ENCODE data around the gene INPP5E.

INPP5E gene

GRCh38 chr9:136453326-136453725 lies 13.7 kb upstream of the INPP5E start:
- DNase-seq: no peak
- Histone ChIP-seq H3K27ac (ENCODE audit: low read depth, low read length) (no peak overlapping the region), H2AFZ (ENCODE audit: insufficient read depth, low read length, poor library complexity) (no peak overlapping the region), H3K36me3 (ENCODE audit: control insufficient read depth in 1 of 2, insufficient read depth in 2 of 2, low read length in 2 of 2) (peaks cover 77 to 80% of the 10 kb centered on the region in 2 experiments), H3K9me3 (ENCODE audit: insufficient read depth, low read depth, low read length) (peaks cover 2% of the 10 kb centered on the region), H3K4me3 (ENCODE audit: low read depth, low read length) (no peak overlapping the region), H2BK120ac (ENCODE audit: insufficient read depth, low read length, poor library complexity) (no peak overlapping the region), H2BK12ac (ENCODE audit: low read length) (no peak overlapping the region), H3K4me1 (ENCODE audit: control insufficient read depth in 1 of 2, insufficient read depth in 2 of 2, low read length in 2 of 2) (no peaks in the 10 kb centered on the region), H4K12ac (ENCODE audit: low read depth, low read length) (no peak overlapping the region), H3K18ac (ENCODE audit: low read length) (no peak overlapping the region), H3K23ac (ENCODE audit: low read length) (no peak overlapping the region), H3K14ac (ENCODE audit: low read length) (no peak overlapping the region), H3K9ac (ENCODE audit: low read length) (no peak overlapping the region), H4K8ac (ENCODE audit: low read depth, low read length) (no peak overlapping the region), H3K27me3 (ENCODE audit: insufficient read depth, low read length) (no peaks in the 10 kb centered on the region), H3K79me1 (ENCODE audit: low read length) (no peaks in the 10 kb centered on the region), H3K4me2 (ENCODE audit: low read length) (no peak overlapping the region), H4K91ac (ENCODE audit: low read depth, low read length) (no peak overlapping the region), H3K79me2 (ENCODE audit: control insufficient read depth, insufficient read depth, low read length, poor library complexity) (no peaks in the 10 kb centered on the region), H2BK5ac (ENCODE audit: low read depth, low read length, poor library complexity) (no peak overlapping the region), H3K4ac (ENCODE audit: low read depth, low read length) (no peak overlapping the region), H2AK5ac (ENCODE audit: low read length) (no peak overlapping the region)
- no CpG with 5 or more reads among the region's 11 CpGs for WGBS (ENCODE audit: extremely low coverage, insufficient coverage, insufficient read length)

GRCh38 chr9:136451221-136451877 lies 11.7 kb upstream of the INPP5E start:
- H3K4me1 ChIP-seq (ENCODE audit: control insufficient read depth in 1 of 2, insufficient read depth in 2 of 2, low read length in 2 of 2): no peaks in the 10 kb centered on the region
- no peak overlapping the region for H3K4me2 ChIP-seq (ENCODE audit: low read length)
- no peak overlapping the region for H4K12ac ChIP-seq (ENCODE audit: low read depth, low read length)
- H2AFZ ChIP-seq (ENCODE audit: insufficient read depth, low read length, poor library complexity): no peak overlapping the region
- WGBS (ENCODE audit: extremely low coverage, insufficient coverage, insufficient read length): no CpG with 5 or more reads among the region's 26 CpGs
- H3K14ac ChIP-seq (ENCODE audit: low read length): no peak overlapping the region
- H3K4me3 ChIP-seq (ENCODE audit: low read depth, low read length): no peak overlapping the region
- H2BK12ac ChIP-seq (ENCODE audit: low read length): no peak overlapping the region
- no peak overlapping the region for H2AK5ac ChIP-seq (ENCODE audit: low read length)
- H3K4ac ChIP-seq (ENCODE audit: low read depth, low read length): no peak overlapping the region
- DNase-seq: no peak
- H3K9ac ChIP-seq (ENCODE audit: low read length): no peak overlapping the region
- H3K36me3 ChIP-seq (ENCODE audit: control insufficient read depth in 1 of 2, insufficient read depth in 2 of 2, low read length in 2 of 2): peaks cover 76 to 80% of the 10 kb centered on the region in 2 experiments
- no peaks in the 10 kb centered on the region for H3K79me1 ChIP-seq (ENCODE audit: low read length)
- H2BK5ac ChIP-seq (ENCODE audit: low read depth, low read length, poor library complexity): no peak overlapping the region
- H3K27me3 ChIP-seq (ENCODE audit: insufficient read depth, low read length): no peaks in the 10 kb centered on the region
- H4K8ac ChIP-seq (ENCODE audit: low read depth, low read length): no peak overlapping the region
- H3K18ac ChIP-seq (ENCODE audit: low read length): no peak overlapping the region
- H3K27ac ChIP-seq (ENCODE audit: low read depth, low read length): no peak overlapping the region
- no peak overlapping the region for H4K91ac ChIP-seq (ENCODE audit: low read depth, low read length)
- H3K79me2 ChIP-seq (ENCODE audit: control insufficient read depth, insufficient read depth, low read length, poor library complexity): no peaks in the 10 kb centered on the region
- no peak overlapping the region for H3K23ac ChIP-seq (ENCODE audit: low read length)
- no peak overlapping the region for H2BK120ac ChIP-seq (ENCODE audit: insufficient read depth, low read length, poor library complexity)
- peaks cover 2% of the 10 kb centered on the region for H3K9me3 ChIP-seq (ENCODE audit: insufficient read depth, low read depth, low read length)

DNA sequence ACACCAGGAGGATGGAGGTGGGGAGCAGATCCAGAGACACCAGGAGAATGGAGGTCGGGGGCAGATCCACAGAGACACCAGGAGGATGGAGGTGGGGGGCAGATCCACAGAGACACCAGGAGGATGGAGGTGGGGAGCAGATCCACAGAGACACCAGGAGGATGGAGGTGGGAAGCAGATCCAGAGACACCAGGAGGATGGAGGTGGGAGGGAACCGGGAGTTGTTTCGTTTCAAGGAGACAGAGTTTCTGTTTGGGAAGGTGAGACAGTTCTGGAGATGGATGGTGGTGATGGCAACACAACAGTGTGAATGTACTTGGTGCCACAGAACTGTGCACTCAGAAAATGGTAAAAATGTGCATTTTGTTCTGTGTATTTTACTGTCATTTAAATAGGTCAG lies 9.0 kb upstream of the INPP5E start:
- Histone ChIP-seq H2BK12ac (ENCODE audit: low read length) (no peak overlapping the region), H3K27ac (ENCODE audit: low read depth, low read length) (no peak overlapping the region), H3K9me3 (ENCODE audit: insufficient read depth, low read depth, low read length) (peaks cover 2% of the 10 kb centered on the region), H3K4ac (ENCODE audit: low read depth, low read length) (no peak overlapping the region), H2AFZ (ENCODE audit: insufficient read depth, low read length, poor library complexity) (no peak overlapping the region), H2BK120ac (ENCODE audit: insufficient read depth, low read length, poor library complexity) (no peak overlapping the region), H3K23ac (ENCODE audit: low read length) (no peak overlapping the region), H3K18ac (ENCODE audit: low read length) (no peak overlapping the region), H3K27me3 (ENCODE audit: insufficient read depth, low read length) (no peaks in the 10 kb centered on the region), H4K91ac (ENCODE audit: low read depth, low read length) (no peak overlapping the region), H4K8ac (ENCODE audit: low read depth, low read length) (no peak overlapping the region), H3K79me1 (ENCODE audit: low read length) (no peaks in the 10 kb centered on the region), H2BK5ac (ENCODE audit: low read depth, low read length, poor library complexity) (no peak overlapping the region), H3K4me1 (ENCODE audit: control insufficient read depth in 1 of 2, insufficient read depth in 2 of 2, low read length in 2 of 2) (no peaks in the 10 kb centered on the region), H3K4me3 (ENCODE audit: low read depth, low read length) (no peak overlapping the region), H3K36me3 (ENCODE audit: control insufficient read depth in 1 of 2, insufficient read depth in 2 of 2, low read length in 2 of 2) (peaks cover 73 to 77% of the 10 kb centered on the region in 2 experiments), H3K14ac (ENCODE audit: low read length) (no peak overlapping the region), H4K12ac (ENCODE audit: low read depth, low read length) (no peak overlapping the region), H3K9ac (ENCODE audit: low read length) (no peak overlapping the region), H3K4me2 (ENCODE audit: low read length) (no peak overlapping the region), H3K79me2 (ENCODE audit: control insufficient read depth, insufficient read depth, low read length, poor library complexity) (no peaks in the 10 kb centered on the region), H2AK5ac (ENCODE audit: low read length) (no peak overlapping the region)
- DNase-seq: no peak
- WGBS (ENCODE audit: extremely low coverage, insufficient coverage, insufficient read length): no CpG with 5 or more reads among the region's 3 CpGs

- no peak overlapping the region for H3K4me2 ChIP-seq (ENCODE audit: low read length)
- WGBS (ENCODE audit: extremely low coverage, insufficient coverage, insufficient read length): no CpG with 5 or more reads among the region's 27 CpGs
- H3K9ac ChIP-seq (ENCODE audit: low read length): no peak overlapping the region
- H4K12ac ChIP-seq (ENCODE audit: low read depth, low read length): no peak overlapping the region
- peaks cover 81 to 85% of the 10 kb centered on the region in 2 experiments for H3K36me3 ChIP-seq (ENCODE audit: control insufficient read depth in 1 of 2, insufficient read depth in 2 of 2, low read length in 2 of 2)
- no peak overlapping the region for H3K27ac ChIP-seq (ENCODE audit: low read depth, low read length)
- no peak overlapping the region for H2BK12ac ChIP-seq (ENCODE audit: low read length)
- H2AK5ac ChIP-seq (ENCODE audit: low read length): no peak overlapping the region
- H4K91ac ChIP-seq (ENCODE audit: low read depth, low read length): no peak overlapping the region
- no peak overlapping the region for H3K4me3 ChIP-seq (ENCODE audit: low read depth, low read length)
- no peak overlapping the region for H2AFZ ChIP-seq (ENCODE audit: insufficient read depth, low read length, poor library complexity)
- H2BK5ac ChIP-seq (ENCODE audit: low read depth, low read length, poor library complexity): no peak overlapping the region
- peaks cover 2% of the 10 kb centered on the region for H3K9me3 ChIP-seq (ENCODE audit: insufficient read depth, low read depth, low read length)
- H3K4me1 ChIP-seq (ENCODE audit: control insufficient read depth in 1 of 2, insufficient read depth in 2 of 2, low read length in 2 of 2): no peaks in the 10 kb centered on the region
- no peak overlapping the region for H2BK120ac ChIP-seq (ENCODE audit: insufficient read depth, low read length, poor library complexity)
- no peaks in the 10 kb centered on the region for H3K79me1 ChIP-seq (ENCODE audit: low read length)
- H3K79me2 ChIP-seq (ENCODE audit: control insufficient read depth, insufficient read depth, low read length, poor library complexity): no peaks in the 10 kb centered on the region
- H3K4ac ChIP-seq (ENCODE audit: low read depth, low read length): no peak overlapping the region
- no peak overlapping the region for H3K14ac ChIP-seq (ENCODE audit: low read length)
- H3K27me3 ChIP-seq (ENCODE audit: insufficient read depth, low read length): no peaks in the 10 kb centered on the region
- H3K18ac ChIP-seq (ENCODE audit: low read length): no peak overlapping the region
- H3K23ac ChIP-seq (ENCODE audit: low read length): no peak overlapping the region
- H4K8ac ChIP-seq (ENCODE audit: low read depth, low read length): no peak overlapping the region
- no peak for DNase-seq
Observed at GRCh38 chr9:136447173-136447778, 7.6 kb upstream of the INPP5E start.
